Small intestine (tissue), 7 donors: Measurements from ENCODE around the gene CXXC1. TPM values are rescaled to one million over a fixed set of nuclear protein-coding genes. Genes with fewer than 3 reads are reported as not detected.
A peak's percentile ranks its signal among the peaks of the same experiment; 100 is the strongest.

Experiments used
- DNase-seq, 2 donors: peaks; one replicate each; pipeline versions ENCODE4 v3.0.0 to v3.0.0-alpha.2; 2013
- FAIRE-seq: peaks from 2 replicates; lab custom pipeline; 2012; peaks lifted over from hg19 to GRCh38; lab: Jason Lieb, UNC
- H3K27ac ChIP-seq, 3 donors: one replicate each; pipeline ENCODE4 v1.5.1; 2013; ENCODE audit warnings: low read length in 2 of 3, mild to moderate bottlenecking in 2 of 3, control low read depth in 1 of 3, inconsistent platforms in 1 of 3, low read depth in 1 of 3, moderate library complexity in 1 of 3
- H3K27me3 ChIP-seq, 3 donors: one replicate each; pipeline ENCODE4 v1.6.1; 2013; ENCODE audit warnings: low read length in 3 of 3, inconsistent platforms in 1 of 3; ENCODE audit not compliant: control insufficient read depth in 3 of 3, insufficient read depth in 3 of 3
- H3K36me3 ChIP-seq, 3 donors: one replicate each; pipeline ENCODE4 v1.6.1; 2013; ENCODE audit warnings: low read length in 3 of 3, inconsistent platforms in 1 of 3, low read depth in 1 of 3, mild to moderate bottlenecking in 1 of 3, moderate library complexity in 1 of 3; ENCODE audit not compliant: control insufficient read depth in 3 of 3, insufficient read depth in 2 of 3
- H3K4me1 ChIP-seq, 3 donors: one replicate each; pipeline ENCODE4 v1.6.1; 2013; ENCODE audit warnings: low read length in 2 of 3, inconsistent platforms in 1 of 3, low read depth in 1 of 3, mild to moderate bottlenecking in 1 of 3, moderate library complexity in 1 of 3; ENCODE audit not compliant: control insufficient read depth in 3 of 3, insufficient read depth in 2 of 3
- H3K4me3 ChIP-seq, 3 donors: one replicate each; pipeline ENCODE4 v1.5.1; 2013; ENCODE audit warnings: low read length in 3 of 3, control low read depth in 1 of 3, inconsistent platforms in 1 of 3, low read depth in 1 of 3, mild to moderate bottlenecking in 1 of 3, moderate library complexity in 1 of 3
- H3K9me3 ChIP-seq, 2 donors: one replicate each; pipeline ENCODE4 v1.6.1; 2013; ENCODE audit warnings: low read depth in 1 of 2, low read length in 1 of 2; ENCODE audit not compliant: control insufficient read depth in 2 of 2, insufficient read depth in 1 of 2
- WGBS, 3 donors: extraction: QIAGEN DNeasy Blood & Tissue Kit; methylation state at CpG; one replicate each; pipeline ENCODE4 v1.1.7; 2013; 5-methylcytosine and 5-hydroxymethylcytosine counted together
- polyA plus RNA-seq, 4 donors: library from polyadenylated mRNA; stranded (reverse) in 3 of 4; unstranded in 1 of 4; fragments of 200-250 nt in 3 of 4; fragments of 120-200 nt in 1 of 4; gene quantifications; one replicate each; pipeline versions ENCODE4 v1.2.1 to v1.2.3, GENCODE V29; 2013
- donor health status: healthy with polysubstance abuse.
- donor health status: control.
- donor health status: control.
- donor health status: Bipolar disorder and iron deficiency.
- donor health status: healthy.

CXXC1 gene
- polyA plus RNA-seq, 4 donors: 65.1 to 93.9 (median 68.9) TPM

DNA sequence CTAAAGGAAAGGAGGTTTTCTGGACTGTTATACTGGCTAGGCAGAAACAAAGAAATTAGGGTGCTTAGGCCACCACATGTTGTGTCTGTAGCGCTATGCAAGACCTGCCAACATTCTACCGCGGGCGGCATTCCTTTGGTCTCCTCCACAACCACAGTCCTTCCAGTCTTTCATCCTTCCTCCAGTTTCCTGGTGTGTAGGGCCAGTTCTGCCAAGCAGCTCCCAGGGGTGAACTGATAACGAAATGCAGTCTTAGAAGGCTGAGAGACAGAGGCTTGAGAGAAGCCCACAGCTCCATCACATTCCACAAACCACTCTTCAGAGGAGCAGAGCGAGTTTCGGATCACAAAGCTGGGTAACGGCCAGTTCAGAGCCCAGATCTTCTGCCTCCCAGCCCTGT lies 19.5 kb upstream of the CXXC1 start:
- Histone ChIP-seq H3K4me1 (no peaks in the 10 kb centered on the region), H3K27ac (no peak overlapping the region), H3K9me3 (no peaks in the 10 kb centered on the region), H3K4me3 (no peak overlapping the region), H3K27me3 (peaks cover 0 to 9% (median 0%) of the 10 kb centered on the region in 3 donors), H3K36me3 (no peaks in the 10 kb centered on the region)
- DNase-seq (no peak), FAIRE-seq (no peak)
- 64 to 72% (median 64%) methylated on average over 8 of the region's 8 CpGs for WGBS, 3 donors

DNA sequence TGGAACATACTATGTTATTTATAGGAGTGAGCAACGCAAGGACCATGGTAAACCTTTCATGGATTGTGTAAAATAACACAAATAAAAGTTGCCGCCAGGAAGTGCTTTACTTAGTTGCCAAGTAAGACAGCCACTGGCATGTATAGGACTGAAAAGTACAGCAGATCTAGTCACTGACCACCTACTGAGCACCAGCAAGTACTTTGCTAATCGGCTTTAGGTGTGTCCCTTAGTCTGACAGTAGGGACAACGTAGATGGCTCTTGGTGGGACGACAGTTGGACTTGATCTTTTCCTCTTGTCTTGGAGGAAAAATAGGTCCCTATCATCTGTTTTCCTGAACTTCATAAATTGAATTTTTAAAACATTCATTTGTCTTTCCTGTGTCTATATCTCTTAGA lies 13.6 kb upstream of the CXXC1 start:
- H3K27me3 ChIP-seq: peaks cover 0 to 31% (median 7%) of the 10 kb centered on the region in 3 donors
- DNase-seq (no peak), FAIRE-seq (no peak)
- H3K4me1 ChIP-seq: no peaks in the 10 kb centered on the region
- WGBS, 3 donors: 54 to 77% (median 60%) methylated on average over 5 of the region's 5 CpGs
- H3K9me3 ChIP-seq: no peaks in the 10 kb centered on the region
- no peaks in the 10 kb centered on the region for H3K36me3 ChIP-seq
- no peak overlapping the region for H3K4me3 ChIP-seq
- no peak overlapping the region for H3K27ac ChIP-seq

GRCh38 chr18:50299626-50300388 lies 12.3 kb upstream of the CXXC1 start:
- Histone ChIP-seq H3K36me3 (no peaks in the 10 kb centered on the region), H3K4me3 (no peak overlapping the region), H3K9me3 (no peaks in the 10 kb centered on the region), H3K27me3 (peaks cover 0 to 31% (median 7%) of the 10 kb centered on the region in 3 donors), H3K4me1 (no peaks in the 10 kb centered on the region), H3K27ac (no peak overlapping the region)
- WGBS, 3 donors: 69 to 76% (median 71%) methylated on average over 7 of the region's 7 CpGs
- FAIRE-seq: no peak
- no peak for DNase-seq

DNA sequence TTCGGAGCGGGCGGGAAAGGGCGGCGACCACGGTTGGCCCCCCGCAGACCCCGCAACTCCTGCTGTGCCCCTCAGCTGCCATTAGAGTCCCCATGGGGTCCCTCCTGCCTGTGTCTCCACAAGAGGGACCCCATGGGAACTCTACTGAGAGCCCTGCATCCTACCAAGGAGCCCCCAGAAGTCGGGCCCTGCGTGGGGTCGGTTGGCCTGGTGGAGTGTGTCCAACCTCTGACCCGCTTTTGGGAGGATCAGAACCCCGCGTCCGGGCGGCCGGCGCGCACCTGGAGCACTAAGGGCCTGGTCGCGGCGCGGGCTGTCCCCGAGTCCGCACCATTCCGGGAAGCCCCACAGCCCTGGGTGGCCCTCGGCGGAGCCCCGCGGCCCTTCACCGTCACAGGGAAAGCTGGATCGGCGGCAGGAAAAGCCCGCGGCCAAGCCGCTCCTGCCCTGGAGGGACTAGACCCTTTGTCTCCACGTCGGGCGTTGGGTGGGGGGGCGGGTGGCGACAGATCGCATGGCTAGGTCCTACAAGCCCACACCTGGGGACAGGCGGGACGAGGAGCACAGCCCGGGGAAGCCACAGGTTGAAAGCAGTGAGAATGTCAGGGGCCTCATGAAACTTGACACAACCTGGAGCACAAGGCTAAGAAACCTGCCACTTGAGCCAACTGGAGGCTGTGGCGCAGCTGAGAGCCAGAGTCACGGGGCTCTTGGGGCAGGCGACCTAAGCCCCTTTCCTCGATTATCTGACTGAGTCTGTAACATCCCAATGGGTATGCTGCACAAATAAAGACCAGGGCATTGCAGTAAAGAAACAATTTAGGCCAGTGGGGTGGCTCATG lies 11.2 kb upstream of the CXXC1 start:
- Histone ChIP-seq H3K27me3 (peaks cover 0 to 28% (median 7%) of the 10 kb centered on the region in 3 donors), H3K4me1 (no peaks in the 10 kb centered on the region), H3K36me3 (no peaks in the 10 kb centered on the region), H3K4me3 (peak overlapping the region in 2 of 3 donors; percentile 32 to 37), H3K9me3 (no peaks in the 10 kb centered on the region), H3K27ac (no peak overlapping the region)
- no peak for DNase-seq
- no peak for FAIRE-seq
- 29 to 36% (median 32%) methylated on average over 38 to 49 of the region's 49 CpGs for WGBS, 3 donors

DNA sequence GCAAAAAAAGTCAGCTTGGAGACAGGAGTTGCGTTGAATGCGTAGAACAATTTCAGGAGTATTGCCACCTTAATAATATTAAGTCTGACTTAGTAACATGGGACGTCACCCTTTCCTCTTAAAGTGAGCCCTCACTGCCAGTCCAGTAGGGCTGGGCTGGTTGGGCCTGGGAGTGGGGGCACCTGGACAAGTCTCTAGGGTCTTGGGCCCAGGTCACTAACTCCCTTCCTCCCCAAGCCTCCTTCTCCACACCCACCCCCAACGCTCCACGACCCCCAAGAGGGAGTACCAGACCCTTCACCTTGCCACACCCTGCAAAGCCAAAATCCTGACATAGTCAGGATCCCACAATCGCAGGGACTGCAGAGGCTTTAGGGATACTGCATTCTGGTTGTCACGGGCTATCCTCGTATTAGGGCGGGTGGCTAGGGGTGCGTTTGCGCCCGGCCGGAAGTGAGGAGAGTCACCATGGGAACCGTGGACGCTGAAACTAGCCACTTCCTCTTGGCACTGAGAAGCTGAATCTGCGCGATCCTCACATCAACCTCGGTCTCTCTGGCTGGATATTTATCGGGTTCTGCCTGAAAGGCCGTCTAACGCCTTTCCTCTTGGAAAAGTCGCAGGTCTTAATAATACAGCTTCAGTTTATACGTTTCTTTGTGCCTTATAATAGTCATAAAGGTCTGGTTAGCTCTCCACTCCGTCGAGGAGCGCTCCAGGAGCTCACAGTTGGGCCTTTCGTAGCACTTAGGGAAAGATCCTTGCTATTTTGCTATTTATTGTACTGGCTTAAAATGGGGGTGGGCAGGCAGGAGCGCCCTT lies 10.3 kb upstream of the CXXC1 start:
- Histone ChIP-seq H3K4me1 (no peaks in the 10 kb centered on the region), H3K36me3 (no peaks in the 10 kb centered on the region), H3K4me3 (peak overlapping the region in 2 of 3 donors; percentile 32 to 37), H3K27ac (no peak overlapping the region), H3K9me3 (no peaks in the 10 kb centered on the region), H3K27me3 (peaks cover 0 to 26% (median 7%) of the 10 kb centered on the region in 3 donors)
- peak; percentile 63 to 84 for DNase-seq
- no peak for FAIRE-seq
- WGBS, 3 donors: 8 to 10% (median 9%) methylated on average over 28 of the region's 28 CpGs

DNA sequence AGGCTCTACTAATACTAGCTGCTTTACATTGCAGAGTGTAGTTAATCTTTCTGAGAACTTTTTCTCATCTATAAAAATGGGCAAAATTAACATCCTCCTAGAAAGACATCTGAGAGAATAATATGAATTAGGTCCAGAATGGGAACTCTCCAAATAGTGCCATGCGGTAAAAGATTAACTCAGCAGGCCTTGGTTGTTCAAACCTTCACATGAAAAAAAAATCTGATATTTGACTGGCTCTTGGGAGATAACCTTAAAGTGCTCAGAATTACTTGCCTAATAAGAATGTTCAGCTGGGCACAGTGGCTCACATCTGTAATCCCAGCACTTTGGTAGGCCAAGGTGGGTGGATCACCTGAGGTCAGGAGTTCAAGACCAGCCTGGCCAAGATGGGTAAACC lies 5.5 kb upstream of the CXXC1 start:
- WGBS, 3 donors: 77 to 85% (median 83%) methylated on average over 1 of the region's 1 CpG
- H3K4me1 ChIP-seq: no peaks in the 10 kb centered on the region
- no peak for DNase-seq
- FAIRE-seq: no peak
- no peak overlapping the region for H3K27ac ChIP-seq
- peaks cover 0 to 1% (median 0%) of the 10 kb centered on the region in 3 donors for H3K27me3 ChIP-seq
- H3K9me3 ChIP-seq: no peaks in the 10 kb centered on the region
- no peaks in the 10 kb centered on the region for H3K36me3 ChIP-seq
- H3K4me3 ChIP-seq: no peak overlapping the region

- Histone ChIP-seq H3K4me3 (no peak overlapping the region), H3K4me1 (peaks cover 0 to 5% (median 2%) of the 10 kb centered on the region in 3 donors), H3K9me3 (no peaks in the 10 kb centered on the region), H3K36me3 (peaks cover 0 to 21% (median 2%) of the 10 kb centered on the region in 3 donors), H3K27ac (no peak overlapping the region), H3K27me3 (peaks cover 0 to 1% (median 0%) of the 10 kb centered on the region in 3 donors)
- FAIRE-seq: no peak
- DNase-seq: no peak
- WGBS, 3 donors: 87 to 91% (median 90%) methylated on average over 4 of the region's 4 CpGs
These were observed 1.6 kb upstream of the CXXC1 start for GRCh38 chr18:50289108-50289443.
